ENCODE measurements around the gene LURAP1L.

Gene LURAP1L

DNA sequence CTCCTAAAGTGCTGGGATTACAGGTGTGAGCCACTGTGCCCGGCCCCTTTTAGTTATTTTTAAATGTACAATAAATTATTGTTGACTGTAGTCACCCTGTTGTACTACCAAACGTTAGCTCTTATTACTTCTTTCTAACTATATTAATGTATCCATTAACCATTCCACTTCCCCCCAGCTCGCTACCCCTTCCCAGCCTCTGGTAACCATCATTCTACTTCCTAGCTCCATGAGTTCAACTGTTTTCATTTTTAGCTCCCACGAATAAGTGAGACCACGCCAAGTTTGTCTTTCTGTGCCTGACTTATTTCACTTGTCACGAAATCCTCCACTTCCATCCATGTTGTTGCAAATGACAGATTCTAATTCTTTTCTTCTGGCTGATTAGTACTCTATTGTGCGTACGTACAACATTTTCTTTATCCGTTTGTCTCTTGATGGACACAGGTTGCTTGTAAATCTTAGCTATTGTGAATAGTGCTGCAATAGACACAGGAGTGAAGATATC is 6.5 kb downstream of the LURAP1L start:
- no peak overlapping the region for H3K4me3 ChIP-seq (ENCODE audit: low read depth, low read length, poor library complexity, severe bottlenecking)
- H3K4me1 ChIP-seq (ENCODE audit: insufficient read depth, low read length, severe bottlenecking) = no peaks in the 10 kb centered on the region
- H2AFZ ChIP-seq (ENCODE audit: low read length) = no peak overlapping the region
- no peaks in the 10 kb centered on the region for H3K9me3 ChIP-seq (ENCODE audit: low read length)
- H3F3A ChIP-seq (ENCODE audit: insufficient read depth, low read length) = no peaks in the 10 kb centered on the region
- H4K20me1 ChIP-seq (ENCODE audit: insufficient read depth, low read length) = no peaks in the 10 kb centered on the region
- no peak for TF ChIP-seq CTCF (IDR thresholded peaks at IDR 0.05; ENCODE audit: low read length)
- no peak for TF ChIP-seq EZH2 (IDR thresholded peaks at IDR 0.05; ENCODE audit: borderline replicate concordance, low read length)
- no peak overlapping the region for H3K4me2 ChIP-seq (ENCODE audit: low read length)
- no peaks in the 10 kb centered on the region for H3K36me3 ChIP-seq (ENCODE audit: insufficient read depth, low read length)
- H3K27ac ChIP-seq (ENCODE audit: low read depth, low read length, poor library complexity, severe bottlenecking) = no peak overlapping the region
- H3K27me3 ChIP-seq (ENCODE audit: insufficient read depth, low read length) = no peaks in the 10 kb centered on the region
- H3K9me2 ChIP-seq (ENCODE audit: low read depth, low read length) = no peaks in the 10 kb centered on the region
- H3K79me2 ChIP-seq (ENCODE audit: insufficient read depth, low read length) = no peaks in the 10 kb centered on the region
- no peak overlapping the region for H3K9ac ChIP-seq (ENCODE audit: low read length)

GRCh38 chr9:12783767-12784460 is 9.1 kb downstream of the LURAP1L start:
- Histone ChIP-seq H3F3A (ENCODE audit: insufficient read depth, low read length) (no peaks in the 10 kb centered on the region), H3K36me3 (ENCODE audit: insufficient read depth, low read length) (no peaks in the 10 kb centered on the region), H3K9ac (ENCODE audit: low read length) (no peak overlapping the region), H3K9me3 (ENCODE audit: low read length) (no peaks in the 10 kb centered on the region), H2AFZ (ENCODE audit: low read length) (no peak overlapping the region), H3K79me2 (ENCODE audit: insufficient read depth, low read length) (no peaks in the 10 kb centered on the region), H3K4me3 (ENCODE audit: low read depth, low read length, poor library complexity, severe bottlenecking) (no peak overlapping the region), H3K4me1 (ENCODE audit: insufficient read depth, low read length, severe bottlenecking) (no peaks in the 10 kb centered on the region), H3K4me2 (ENCODE audit: low read length) (no peak overlapping the region), H4K20me1 (ENCODE audit: insufficient read depth, low read length) (no peaks in the 10 kb centered on the region), H3K27me3 (ENCODE audit: insufficient read depth, low read length) (no peaks in the 10 kb centered on the region), H3K9me2 (ENCODE audit: low read depth, low read length) (no peaks in the 10 kb centered on the region), H3K27ac (ENCODE audit: low read depth, low read length, poor library complexity, severe bottlenecking) (no peak overlapping the region)
- TF ChIP-seq CTCF (IDR thresholded peaks at IDR 0.05; ENCODE audit: low read length) (no peak), EZH2 (IDR thresholded peaks at IDR 0.05; ENCODE audit: borderline replicate concordance, low read length) (no peak)

GRCh38 chr9:12784461-12785259 is 9.8 kb downstream of the LURAP1L start:
- Histone ChIP-seq H3K9ac (ENCODE audit: low read length) (no peak overlapping the region), H3K79me2 (ENCODE audit: insufficient read depth, low read length) (no peaks in the 10 kb centered on the region), H3K27ac (ENCODE audit: low read depth, low read length, poor library complexity, severe bottlenecking) (no peak overlapping the region), H3K36me3 (ENCODE audit: insufficient read depth, low read length) (no peaks in the 10 kb centered on the region), H3K4me2 (ENCODE audit: low read length) (no peak overlapping the region), H3K9me3 (ENCODE audit: low read length) (no peaks in the 10 kb centered on the region), H2AFZ (ENCODE audit: low read length) (no peak overlapping the region), H3K27me3 (ENCODE audit: insufficient read depth, low read length) (no peaks in the 10 kb centered on the region), H3K4me3 (ENCODE audit: low read depth, low read length, poor library complexity, severe bottlenecking) (no peak overlapping the region), H3K4me1 (ENCODE audit: insufficient read depth, low read length, severe bottlenecking) (no peaks in the 10 kb centered on the region), H4K20me1 (ENCODE audit: insufficient read depth, low read length) (no peaks in the 10 kb centered on the region), H3K9me2 (ENCODE audit: low read depth, low read length) (no peaks in the 10 kb centered on the region), H3F3A (ENCODE audit: insufficient read depth, low read length) (no peaks in the 10 kb centered on the region)
- TF ChIP-seq EZH2 (IDR thresholded peaks at IDR 0.05; ENCODE audit: borderline replicate concordance, low read length) (no peak), CTCF (IDR thresholded peaks at IDR 0.05; ENCODE audit: low read length) (no peak)

Measured in OCI-LY1 (cell line).